ENCODE results near the gene KCTD6. TPM values are rescaled to one million over a fixed set of nuclear protein-coding genes. Genes with fewer than 3 reads are reported as not detected.
A peak's percentile ranks its signal among the peaks of the same experiment; 100 is the strongest.

Gene KCTD6
- 9.6 and 13.7 TPM in 2 replicates for polyA plus RNA-seq (2011; rRNA removed)
- 6.2 and 8.1 TPM in 2 replicates for polyA minus RNA-seq (2011; rRNA and poly(A)+ RNA removed)

- CTCF ChIA-PET: interaction anchor here (0.6 to 2.7 kb wide), 24 partner anchors 8 to 1556 kb away, joined by 3 to 18 read pairs (median 4); partner anchors contain the start of genes ACOX2, HTD2 and RPP14
Measured at GRCh38 chr3:58491506-58492402, at the start of gene KCTD6. Gene KCTD6, plus strand, starts transcription at chr3:58492096. Its CDS starts 6,660 bp downstream, at chr3:58498756.

GRCh38 chr3:58452176-58452575, 39.7 kb upstream of the KCTD6 start:
- no peak for DNase-seq (ENCODE audit: low read depth, low spot score)
- no peak overlapping the region for H3K27ac ChIP-seq (ENCODE audit: low read depth, low read length)
- TF ChIP-seq CTCF (IDR thresholded peaks at IDR 0.05; ENCODE audit: low read depth, low read length): no peak
- POLR2A ChIA-PET: no interaction called here
- CTCF ChIA-PET: interaction anchor here (0.6 to 2.8 kb wide), 2 partner anchors 12 to 116 kb away, joined by 3 to 12 read pairs; no protein-coding TSS in a partner anchor
- peaks cover 3% of the 10 kb centered on the region for H3K27me3 ChIP-seq (ENCODE audit: control insufficient read depth, insufficient read depth, low read length)
- H3K4me3 ChIP-seq (ENCODE audit: low read depth, low read length): no peak overlapping the region
- H3K9me3 ChIP-seq (ENCODE audit: control insufficient read depth, insufficient read depth, low read length): peaks cover 13% of the 10 kb centered on the region

More at GRCh38 chr3:58491506-58492402, at the start of gene KCTD6:
- TF ChIP-seq CTCF (IDR thresholded peaks at IDR 0.05; ENCODE audit: low read depth, low read length): peak; percentile 59
- POLR2A ChIA-PET: interaction anchor here (0.7 to 1.0 kb wide), 3 partner anchors 8 to 186 kb away, joined by 4 to 6 read pairs (median 4); partner anchors contain the start of genes HTD2 and RPP14
- no peaks in the 10 kb centered on the region for H3K9me3 ChIP-seq (ENCODE audit: control insufficient read depth, insufficient read depth, low read length)
- DNase-seq (ENCODE audit: low read depth, low spot score): peak; percentile 80
- H3K4me3 ChIP-seq (ENCODE audit: low read depth, low read length): peak within 1 kb of the TSS; percentile 84
- no peaks in the 10 kb centered on the region for H3K27me3 ChIP-seq (ENCODE audit: control insufficient read depth, insufficient read depth, low read length)
- H3K27ac ChIP-seq (ENCODE audit: low read depth, low read length): no peak within 1 kb of the TSS

GRCh38 chr3:58459160-58459559, 32.7 kb upstream of the KCTD6 start:
- H3K27ac ChIP-seq (ENCODE audit: low read depth, low read length): no peak overlapping the region
- DNase-seq (ENCODE audit: low read depth, low spot score): no peak
- CTCF ChIA-PET: no interaction called here
- no peak for TF ChIP-seq CTCF (IDR thresholded peaks at IDR 0.05; ENCODE audit: low read depth, low read length)
- POLR2A ChIA-PET: no interaction called here
- no peak overlapping the region for H3K4me3 ChIP-seq (ENCODE audit: low read depth, low read length)
- H3K27me3 ChIP-seq (ENCODE audit: control insufficient read depth, insufficient read depth, low read length): peaks cover 3% of the 10 kb centered on the region
- peaks cover 13% of the 10 kb centered on the region for H3K9me3 ChIP-seq (ENCODE audit: control insufficient read depth, insufficient read depth, low read length)

- Histone ChIP-seq H3K27me3 (ENCODE audit: control insufficient read depth, insufficient read depth, low read length) (no peaks in the 10 kb centered on the region), H3K9me3 (ENCODE audit: control insufficient read depth, insufficient read depth, low read length) (peaks cover 4% of the 10 kb centered on the region; the same call in 1 of the 2 replicates), H3K27ac (ENCODE audit: low read depth, low read length) (no peak overlapping the region), H3K4me3 (ENCODE audit: low read depth, low read length) (no peak overlapping the region)
- no peak for DNase-seq (ENCODE audit: low read depth, low spot score)
- ChIA-PET POLR2A (no interaction called here), CTCF (no interaction called here)
- no peak for TF ChIP-seq CTCF (IDR thresholded peaks at IDR 0.05; ENCODE audit: low read depth, low read length)
Measured at GRCh38 chr3:58462829-58463180, 29.1 kb upstream of the KCTD6 start.
